GM21717 (cell line): ENCODE measurements around the gene NEK7.
"Not testable (repeated sequence)": the region's sequence is repeated elsewhere in the genome, so short reads cannot be mapped to it uniquely, and the experiment has no call there.

Experiments used
- ATAC-seq: cut with Tn5 transposase; IDR thresholded peaks from one replicate; pipeline ENCODE4 v1.9.1; 2021; ENCODE audit warnings: mild to moderate bottlenecking, moderate library complexity; ENCODE audit not compliant: unreplicated experiment

The NEK7 gene

GRCh38 chr1:198201956-198202784 lies 45.4 kb downstream of the NEK7 start:
- ATAC-seq: peak; percentile 91

- ATAC-seq: no peak
Measured at GRCh38 chr1:198203434-198203833, 46.6 kb downstream of the NEK7 start.

- ATAC-seq: no peak
Measured at GRCh38 chr1:198205016-198205684, 48.4 kb downstream of the NEK7 start.

- no peak for ATAC-seq
Measured at GRCh38 chr1:198206292-198206691, 49.5 kb downstream of the NEK7 start.

- ATAC-seq: no peak
Measured at GRCh38 chr1:198211696-198212095, 54.9 kb downstream of the NEK7 start.

- no peak for ATAC-seq
Measured at GRCh38 chr1:198212126-198212525, 55.3 kb downstream of the NEK7 start.

GRCh38 chr1:198212675-198213074 lies 55.9 kb downstream of the NEK7 start:
- ATAC-seq: no peak

- ATAC-seq: no peak
Measured at GRCh38 chr1:198214924-198215323, 58.1 kb downstream of the NEK7 start.

GRCh38 chr1:198220428-198220827 lies 63.6 kb downstream of the NEK7 start:
- ATAC-seq: no peak

- ATAC-seq: not testable (repeated sequence)
Measured at GRCh38 chr1:198227010-198227409, 70.2 kb downstream of the NEK7 start.

- ATAC-seq: not testable (repeated sequence)
Measured at GRCh38 chr1:198227454-198227853, 70.7 kb downstream of the NEK7 start.

- no peak for ATAC-seq
Measured at GRCh38 chr1:198228925-198229324, 72.1 kb downstream of the NEK7 start.

GRCh38 chr1:198231779-198232178 lies 75.0 kb downstream of the NEK7 start:
- no peak for ATAC-seq

- no peak for ATAC-seq
Measured at GRCh38 chr1:198232378-198232777, 75.6 kb downstream of the NEK7 start.

- no peak for ATAC-seq
Measured at GRCh38 chr1:198232940-198233675, 76.3 kb downstream of the NEK7 start.

GRCh38 chr1:198234520-198235251 lies 77.9 kb downstream of the NEK7 start:
- no peak for ATAC-seq

- no peak for ATAC-seq
Measured at GRCh38 chr1:198238121-198238520, 81.3 kb downstream of the NEK7 start.

GRCh38 chr1:198241553-198241952 lies 84.8 kb downstream of the NEK7 start:
- no peak for ATAC-seq

GRCh38 chr1:198244772-198245171 lies 88.0 kb downstream of the NEK7 start:
- no peak for ATAC-seq

- ATAC-seq: no peak
Measured at GRCh38 chr1:198245379-198245778, 88.6 kb downstream of the NEK7 start.

- ATAC-seq: no peak
Measured at GRCh38 chr1:198246337-198246736, 89.5 kb downstream of the NEK7 start.
